H1 (cell line): ENCODE measurements around the gene KRTAP10-12. TPM values are rescaled to one million over a fixed set of nuclear protein-coding genes. Genes with fewer than 3 reads are reported as not detected.
"Not testable (repeated sequence)": the region's sequence is repeated elsewhere in the genome, so short reads cannot be mapped to it uniquely, and the experiment has no call there.

Experiments
- CTCF ChIA-PET: fragments of 300-600 bp; sonication (Branson Sonifier 250); formaldehyde crosslinking; loops from one replicate; lab custom pipeline; 2021; ENCODE audit not compliant: partially characterized antibody; lab: Charles Lee
- POLR2A ChIA-PET: fragments of 300-600 bp; sonication (Branson Sonifier 250); formaldehyde crosslinking; loops from one replicate; lab custom pipeline; 2021; ENCODE audit warnings: inconsistent platforms; ENCODE audit not compliant: partially characterized antibody; lab: Charles Lee
- DNase-seq, 2 experiments: peaks; one replicate each; pipeline versions ENCODE4 v3.0.0 to v3.0.0-alpha.2; 2010 to 2022; ENCODE audit warnings: low spot score in 2 of 2, low read depth in 1 of 2, mixed read lengths in 1 of 2
- FAIRE-seq: peaks from 2 replicates; lab custom pipeline; 2011; peaks lifted over from hg19 to GRCh38; lab: Jason Lieb, UNC
- H2AFZ ChIP-seq: 2 replicates; pipeline ENCODE4 v1.8.1; 2012; ENCODE audit warnings: low read length, inconsistent platforms
- H2AK5ac ChIP-seq: 2 replicates; pipeline ENCODE4 v1.6.1; 2013; ENCODE audit warnings: low read depth, low read length
- H2BK120ac ChIP-seq: replicated peaks from 2 replicates; pipeline ENCODE3; 2013; ENCODE audit warnings: low read depth, low read length, inconsistent platforms
- H2BK12ac ChIP-seq: 2 replicates; pipeline ENCODE4 v1.6.1; 2013; ENCODE audit warnings: low read depth, low read length
- H2BK15ac ChIP-seq: 2 replicates; pipeline ENCODE4 v1.6.1; 2013; ENCODE audit warnings: low read length
- H2BK20ac ChIP-seq: 2 replicates; pipeline ENCODE4 v1.6.1; 2013; ENCODE audit warnings: low read length
- H2BK5ac ChIP-seq: 2 replicates; pipeline ENCODE4 v1.6.1; 2013; ENCODE audit warnings: low read depth, low read length
- H3K14ac ChIP-seq: 2 replicates; pipeline ENCODE4 v1.6.1; 2013; ENCODE audit warnings: inconsistent platforms; ENCODE audit not compliant: insufficient read length
- H3K18ac ChIP-seq: 2 replicates; pipeline ENCODE4 v1.6.1; 2013; ENCODE audit warnings: low read length; ENCODE audit errors: extremely low read depth
- H3K23ac ChIP-seq: 2 replicates; pipeline ENCODE4 v1.6.1; 2013; ENCODE audit warnings: inconsistent platforms; ENCODE audit not compliant: insufficient read length
- H3K23me2 ChIP-seq: 2 replicates; pipeline ENCODE4 v1.6.1; 2013; ENCODE audit warnings: low read depth, low read length
- H3K27ac ChIP-seq: 2 replicates; pipeline ENCODE4 v1.6.1; 2011; ENCODE audit warnings: low read depth, low read length, inconsistent platforms
- H3K27me3 ChIP-seq, 4 experiments: replicated peaks in 1 of 4; 1 replicate in 1 of 4; 2 replicates in 3 of 4; pipeline versions ENCODE4 v1.6.1 to v1.8.1; 2011 to 2013; ENCODE audit warnings: low read length in 3 of 4, mild to moderate bottlenecking in 3 of 4, inconsistent platforms in 2 of 4, mixed read lengths in 2 of 4, moderate library complexity in 1 of 4; ENCODE audit not compliant: control insufficient read depth in 3 of 4, insufficient read depth in 3 of 4; ENCODE audit errors: extremely low read depth in 1 of 4
- H3K36me3 ChIP-seq, 4 experiments: 2 replicates each; pipeline versions ENCODE4 v1.6.1 to v1.8.1; 2011 to 2013; ENCODE audit warnings: mild to moderate bottlenecking in 4 of 4, low read length in 3 of 4, moderate library complexity in 2 of 4, control low read depth in 1 of 4, inconsistent platforms in 1 of 4; ENCODE audit not compliant: insufficient read depth in 4 of 4, control insufficient read depth in 2 of 4
- H3K4ac ChIP-seq: replicated peaks from 2 replicates; pipeline ENCODE3; 2013; ENCODE audit warnings: low read length, low read depth, mixed read lengths, inconsistent platforms; ENCODE audit not compliant: insufficient read length
- H3K4me1 ChIP-seq, 4 experiments: replicated peaks in 1 of 4; 1 replicate in 1 of 4; 2 replicates in 3 of 4; pipeline versions ENCODE4 v1.6.1 to v1.8.1; 2011 to 2013; ENCODE audit warnings: low read length in 3 of 4, inconsistent platforms in 2 of 4, mixed read lengths in 1 of 4; ENCODE audit not compliant: insufficient read depth in 4 of 4, control insufficient read depth in 3 of 4
- H3K4me2 ChIP-seq, 2 experiments: 2 replicates each; pipeline versions ENCODE4 v1.6.1 to v1.8.1; 2011 to 2013; ENCODE audit warnings: low read depth in 2 of 2, low read length in 2 of 2, control low read depth in 1 of 2, inconsistent platforms in 1 of 2, mild to moderate bottlenecking in 1 of 2; ENCODE audit not compliant: insufficient read depth in 1 of 2
- H3K4me3 ChIP-seq, 4 experiments: fragments of 200-600, 300-600 bp in 1 of 4; sonication (generic), shearing (Covaris generic), sonication (Bioruptor Twin) in 1 of 4; 2 replicates each; pipeline versions ENCODE4 v1.5.1 to v1.8.1; 2011 to 2016; ENCODE audit warnings: low read length in 4 of 4, low read depth in 3 of 4, control low read depth in 2 of 4, inconsistent platforms in 2 of 4, mild to moderate bottlenecking in 2 of 4, mixed read lengths in 1 of 4, moderate library complexity in 1 of 4; ENCODE audit not compliant: insufficient read depth in 2 of 4; ENCODE audit errors: extremely low read depth in 1 of 4
- H3K56ac ChIP-seq: replicated peaks from 2 replicates; pipeline ENCODE3; 2013; ENCODE audit warnings: low read depth, mild to moderate bottlenecking, mixed read lengths, low read length, inconsistent platforms; ENCODE audit not compliant: insufficient read length
- H3K79me1 ChIP-seq: 2 replicates; pipeline ENCODE4 v1.6.1; 2013; ENCODE audit warnings: low read depth, low read length, control low read depth
- H3K79me2 ChIP-seq, 2 experiments: 2 replicates each; pipeline versions ENCODE4 v1.6.1 to v1.8.1; 2012 to 2013; ENCODE audit warnings: low read length in 2 of 2, mild to moderate bottlenecking in 2 of 2, inconsistent platforms in 1 of 2; ENCODE audit not compliant: insufficient read depth in 2 of 2, control insufficient read depth in 1 of 2
- H3K9ac ChIP-seq, 4 experiments: replicated peaks in 1 of 4; 1 replicate in 1 of 4; 2 replicates in 3 of 4; pipeline versions ENCODE4 v1.6.1 to v1.8.1; 2011 to 2013; ENCODE audit warnings: low read depth in 3 of 4, low read length in 3 of 4, control low read depth in 2 of 4, mild to moderate bottlenecking in 2 of 4, moderate library complexity in 2 of 4, inconsistent platforms in 1 of 4; ENCODE audit errors: extremely low read depth in 1 of 4
- H3K9me3 ChIP-seq, 2 experiments: 2 replicates each; pipeline versions ENCODE4 v1.6.1 to v1.8.1; 2012 to 2013; ENCODE audit warnings: mild to moderate bottlenecking in 2 of 2, moderate library complexity in 2 of 2, control low read depth in 1 of 2, inconsistent platforms in 1 of 2, low read depth in 1 of 2, low read length in 1 of 2, mixed read lengths in 1 of 2; ENCODE audit not compliant: insufficient read depth in 2 of 2
- H4K20me1 ChIP-seq, 2 experiments: replicated peaks in 1 of 2; 2 replicates each; pipeline versions ENCODE3 to v1.8.1; 2011 to 2013; ENCODE audit warnings: inconsistent platforms in 2 of 2, low read length in 2 of 2, mild to moderate bottlenecking in 1 of 2; ENCODE audit not compliant: insufficient read depth in 2 of 2, control insufficient read depth in 1 of 2
- H4K5ac ChIP-seq: 2 replicates; pipeline ENCODE4 v1.6.1; 2013; ENCODE audit warnings: low read length, low read depth, mixed read lengths, inconsistent platforms; ENCODE audit not compliant: insufficient read length
- H4K8ac ChIP-seq: 2 replicates; pipeline ENCODE4 v1.8.0; 2013; ENCODE audit warnings: mild to moderate bottlenecking, moderate library complexity, low read length, inconsistent platforms; ENCODE audit not compliant: insufficient read depth; ENCODE audit errors: extremely low read depth
- H4K91ac ChIP-seq: replicated peaks from 2 replicates; pipeline ENCODE3; 2013; ENCODE audit warnings: low read length, mixed read lengths, inconsistent platforms; ENCODE audit not compliant: insufficient read length
- KDM1A ChIP-seq: fragments of 200-600, 300-600 bp; sonication (generic); IDR thresholded peaks from 2 replicates; pipeline ENCODE4 v1.7.1; 2016; ENCODE audit warnings: mild to moderate bottlenecking, low read length, borderline replicate concordance
- WGBS, 2 experiments: shearing (Covaris generic) in 1 of 2; methylation state at CpG; one replicate each; pipeline versions ENCODE4 v1.1.6 to v1.1.7; 2013 to 2015; ENCODE audit warnings: low lambda C conversion rate in 2 of 2, mixed read lengths in 2 of 2, inconsistent platforms in 1 of 2, low coverage in 1 of 2, missing lambda C conversion rate in 1 of 2; ENCODE audit not compliant: insufficient replicate concordance in 2 of 2, insufficient coverage in 1 of 2, insufficient read length in 1 of 2; ENCODE audit errors: extremely low coverage in 1 of 2, missing lambda C conversion rate in 1 of 2; 5-methylcytosine and 5-hydroxymethylcytosine counted together
- long read RNA-seq, 2 experiments: library from RNA in 1 of 2; library from capped mRNA in 1 of 2; stranded (forward); transcript quantifications; one replicate each; pipeline ENCODE4 v2.0.0, GENCODE V29; 2021; ENCODE audit warnings: inconsistent platforms in 1 of 2
- polyA minus RNA-seq, 3 experiments: library from RNA; depleted of rRNA, polyadenylated mRNA; stranded (reverse); fragments of >200 nt; gene quantifications; 1 replicate in 2 of 3; 2 replicates in 1 of 3; pipeline ENCODE4 v1.2.3, GENCODE V29; 2011
- polyA plus RNA-seq, 7 experiments: library from polyadenylated mRNA; depleted of rRNA in 3 of 7; stranded (reverse) in 5 of 7; unstranded in 2 of 7; fragments of >200 nt in 5 of 7; fragments of 200-250 nt in 2 of 7; gene quantifications; 1 replicate in 5 of 7; 2 replicates in 1 of 7; 4 replicates in 1 of 7; pipeline versions ENCODE4 v1.2.1 to v1.2.3, GENCODE V29; 2011 to 2013; ENCODE audit warnings: missing spikeins in 2 of 7, mixed read lengths in 2 of 7
- total RNA-seq: library from RNA; stranded (reverse); fragmentation: NEBNext Ultra II Directional; extraction: Animal tissue kit (Norgen Biotek cat#: 25700); gene quantifications from 2 replicates; pipeline ENCODE4 v1.2.1, GENCODE V29; 2021

KRTAP10-12 gene
- total RNA-seq (not detected in 2 replicates), polyA plus RNA-seq (2011; rRNA removed) (not detected in 2 replicates), polyA minus RNA-seq (2011; rRNA and poly(A)+ RNA removed) (not detected in 2 replicates)
- not detected for polyA plus RNA-seq (2011; cell fraction: cytosol; rRNA removed)
- not detected for polyA plus RNA-seq (2011; cell fraction: nucleus; rRNA removed)
- 0.20 to 0.44 TPM in 2 of 4 replicates, not detected in the others for polyA plus RNA-seq (2012, experiment 1 of 2)
- not detected for polyA plus RNA-seq (2012, experiment 2 of 2)
- polyA plus RNA-seq (2013, experiment 1 of 2): not detected
- polyA plus RNA-seq (2013, experiment 2 of 2): not detected
- polyA minus RNA-seq (2011; cell fraction: cytosol; rRNA and poly(A)+ RNA removed): not detected
- polyA minus RNA-seq (2011; cell fraction: nucleus; rRNA and poly(A)+ RNA removed): not detected
- long read RNA-seq, experiment 1: 0 reads
- long read RNA-seq, experiment 2: 0 reads

- not testable (repeated sequence) for H2BK120ac ChIP-seq, H3K4ac ChIP-seq, H3K79me2 ChIP-seq, H2AFZ ChIP-seq, H3K56ac ChIP-seq, H3K23ac ChIP-seq, DNase-seq, H4K20me1 ChIP-seq, FAIRE-seq, H3K27me3 ChIP-seq, H3K23me2 ChIP-seq, H3K9me3 ChIP-seq, H3K4me3 ChIP-seq, H3K36me3 ChIP-seq, H3K27ac ChIP-seq, H3K79me1 ChIP-seq, H3K9ac ChIP-seq, H3K14ac ChIP-seq
- Histone ChIP-seq H2BK12ac (peak within 1 kb of the TSS; percentile 80; the same call in 1 of the 2 replicates), H4K91ac (peak within 1 kb of the TSS; percentile 59), H3K4me2 (peak within 1 kb of the TSS; percentile 2 to 21; a peak in 3 of 4 replicates), H4K8ac (peak within 1 kb of the TSS; percentile 35; the same call in 1 of the 2 replicates), H4K5ac (peak within 1 kb of the TSS; percentile 11), H2AK5ac (peak within 1 kb of the TSS; percentile 61; the same call in 1 of the 2 replicates), H2BK20ac (peak within 1 kb of the TSS; percentile 61), H2BK5ac (peak within 1 kb of the TSS; percentile 71; the same call in 1 of the 2 replicates), H3K18ac (peak within 1 kb of the TSS; percentile 95), H2BK15ac (0 out of 2 replicates have a peak within 1 kb of the TSS, but pooled peaks have one; percentile 61), H3K4me1 (peaks cover 3 to 38% (median 21%) of the 10 kb centered on the region in 4 experiments)
- POLR2A ChIA-PET: interaction anchor here (0.7 to 1.4 kb wide), 9 partner anchors 9 to 118 kb away, joined by 3 to 5 read pairs (median 3); no protein-coding TSS in a partner anchor
- WGBS, 2 experiments: 78% methylated on average over 19 of the region's 21 CpGs; no CpG with 5 or more reads in 1 of the 2 experiments
- TF ChIP-seq KDM1A: 0 out of 2 replicates have a peak, but pooled peaks have one; percentile 24
- CTCF ChIA-PET: interaction anchor here (0.8 to 3.8 kb wide), 19 partner anchors 11 to 179 kb away, joined by 3 to 15 read pairs (median 3); partner anchors contain the start of gene TSPEAR
Observed at GRCh38 chr21:44697172-44697810, at the start of gene KRTAP10-12. TSS of gene KRTAP10-12 (plus strand) at chr21:44697172. CDS start at chr21:44697202, 30 bp downstream.
